ENCODE results near the gene CENPT.

DNA sequence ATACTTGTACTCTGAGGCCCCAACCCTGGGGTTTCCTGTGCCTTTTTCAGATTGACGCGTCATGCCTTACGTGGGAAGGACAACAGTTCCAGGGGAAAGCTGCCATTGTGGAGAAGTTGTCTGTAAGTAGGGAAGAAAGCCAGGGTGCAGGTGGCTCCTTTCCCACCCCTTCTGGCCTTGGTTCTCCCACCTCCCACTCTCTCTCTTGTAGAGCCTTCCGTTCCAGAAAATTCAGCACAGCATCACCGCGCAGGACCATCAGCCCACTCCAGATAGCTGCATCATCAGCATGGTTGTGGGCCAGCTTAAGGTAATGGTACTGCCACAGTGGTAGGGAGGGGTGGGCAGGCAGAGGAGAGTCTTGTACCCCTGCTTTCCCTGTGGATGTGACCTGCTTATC is 20.8 kb upstream of the CENPT start:
- TF ChIP-seq, protein P1, sequence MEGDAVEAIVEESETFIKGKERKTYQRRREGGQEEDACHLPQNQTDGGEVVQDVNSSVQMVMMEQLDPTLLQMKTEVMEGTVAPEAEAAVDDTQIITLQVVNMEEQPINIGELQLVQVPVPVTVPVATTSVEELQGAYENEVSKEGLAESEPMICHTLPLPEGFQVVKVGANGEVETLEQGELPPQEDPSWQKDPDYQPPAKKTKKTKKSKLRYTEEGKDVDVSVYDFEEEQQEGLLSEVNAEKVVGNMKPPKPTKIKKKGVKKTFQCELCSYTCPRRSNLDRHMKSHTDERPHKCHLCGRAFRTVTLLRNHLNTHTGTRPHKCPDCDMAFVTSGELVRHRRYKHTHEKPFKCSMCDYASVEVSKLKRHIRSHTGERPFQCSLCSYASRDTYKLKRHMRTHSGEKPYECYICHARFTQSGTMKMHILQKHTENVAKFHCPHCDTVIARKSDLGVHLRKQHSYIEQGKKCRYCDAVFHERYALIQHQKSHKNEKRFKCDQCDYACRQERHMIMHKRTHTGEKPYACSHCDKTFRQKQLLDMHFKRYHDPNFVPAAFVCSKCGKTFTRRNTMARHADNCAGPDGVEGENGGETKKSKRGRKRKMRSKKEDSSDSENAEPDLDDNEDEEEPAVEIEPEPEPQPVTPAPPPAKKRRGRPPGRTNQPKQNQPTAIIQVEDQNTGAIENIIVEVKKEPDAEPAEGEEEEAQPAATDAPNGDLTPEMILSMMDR (IDR thresholded peaks at IDR 0.05) = no peak
- no peak for TF ChIP-seq POLR2A (IDR thresholded peaks at IDR 0.05)

Data from lower leg skin (tissue), 3 donors.